ENCODE results near the gene VPS4A. TPM values are rescaled to one million over a fixed set of nuclear protein-coding genes. Genes with fewer than 3 reads are reported as not detected.

The VPS4A gene
- total RNA-seq, 4 donors from 2014 or later: 34.2 to 41.1 (median 36.6) TPM

DNA sequence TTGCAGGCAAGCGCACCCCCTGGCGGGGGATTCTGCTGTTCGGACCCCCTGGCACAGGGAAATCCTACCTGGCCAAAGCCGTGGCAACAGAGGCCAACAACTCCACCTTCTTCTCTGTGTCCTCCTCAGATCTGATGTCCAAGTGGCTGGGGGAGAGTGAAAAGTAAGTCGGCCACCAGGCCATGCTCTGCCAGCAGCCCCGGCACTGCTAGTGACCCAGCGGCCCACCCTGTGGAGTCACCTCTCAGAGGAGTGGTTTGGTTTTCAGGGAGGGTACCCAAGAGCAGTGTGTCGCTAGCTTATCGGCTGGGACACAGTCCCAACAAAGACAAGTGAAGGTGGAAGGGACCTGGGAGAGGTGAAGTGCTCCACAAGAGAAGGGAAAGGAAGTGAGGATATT is 8.2 kb downstream of the VPS4A start:
- Histone ChIP-seq H3K9me3 (no peaks in the 10 kb centered on the region), H3K4me3 (no peak overlapping the region), H3K27ac (no peak overlapping the region), H3K27me3 (no peaks in the 10 kb centered on the region), H3K36me3 (peaks cover 0 to 100% of the 10 kb centered on the region in 2 donors), H3K4me1 (peaks cover 0 to 18% (median 0%) of the 10 kb centered on the region in 3 donors)
- WGBS, 2 donors (ENCODE audit: low coverage in 1 of 2): 74 to 80% methylated on average over 1 to 3 of the region's 9 CpGs
- TF ChIP-seq EP300 (IDR thresholded peaks at IDR 0.05): no peak
- TF ChIP-seq POLR2AphosphoS5 (IDR thresholded peaks at IDR 0.05): no peak
- TF ChIP-seq, protein P1, sequence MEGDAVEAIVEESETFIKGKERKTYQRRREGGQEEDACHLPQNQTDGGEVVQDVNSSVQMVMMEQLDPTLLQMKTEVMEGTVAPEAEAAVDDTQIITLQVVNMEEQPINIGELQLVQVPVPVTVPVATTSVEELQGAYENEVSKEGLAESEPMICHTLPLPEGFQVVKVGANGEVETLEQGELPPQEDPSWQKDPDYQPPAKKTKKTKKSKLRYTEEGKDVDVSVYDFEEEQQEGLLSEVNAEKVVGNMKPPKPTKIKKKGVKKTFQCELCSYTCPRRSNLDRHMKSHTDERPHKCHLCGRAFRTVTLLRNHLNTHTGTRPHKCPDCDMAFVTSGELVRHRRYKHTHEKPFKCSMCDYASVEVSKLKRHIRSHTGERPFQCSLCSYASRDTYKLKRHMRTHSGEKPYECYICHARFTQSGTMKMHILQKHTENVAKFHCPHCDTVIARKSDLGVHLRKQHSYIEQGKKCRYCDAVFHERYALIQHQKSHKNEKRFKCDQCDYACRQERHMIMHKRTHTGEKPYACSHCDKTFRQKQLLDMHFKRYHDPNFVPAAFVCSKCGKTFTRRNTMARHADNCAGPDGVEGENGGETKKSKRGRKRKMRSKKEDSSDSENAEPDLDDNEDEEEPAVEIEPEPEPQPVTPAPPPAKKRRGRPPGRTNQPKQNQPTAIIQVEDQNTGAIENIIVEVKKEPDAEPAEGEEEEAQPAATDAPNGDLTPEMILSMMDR (IDR thresholded peaks at IDR 0.05): no peak
- no peak for TF ChIP-seq POLR2A (IDR thresholded peaks at IDR 0.05)
- ATAC-seq: no peak

DNA sequence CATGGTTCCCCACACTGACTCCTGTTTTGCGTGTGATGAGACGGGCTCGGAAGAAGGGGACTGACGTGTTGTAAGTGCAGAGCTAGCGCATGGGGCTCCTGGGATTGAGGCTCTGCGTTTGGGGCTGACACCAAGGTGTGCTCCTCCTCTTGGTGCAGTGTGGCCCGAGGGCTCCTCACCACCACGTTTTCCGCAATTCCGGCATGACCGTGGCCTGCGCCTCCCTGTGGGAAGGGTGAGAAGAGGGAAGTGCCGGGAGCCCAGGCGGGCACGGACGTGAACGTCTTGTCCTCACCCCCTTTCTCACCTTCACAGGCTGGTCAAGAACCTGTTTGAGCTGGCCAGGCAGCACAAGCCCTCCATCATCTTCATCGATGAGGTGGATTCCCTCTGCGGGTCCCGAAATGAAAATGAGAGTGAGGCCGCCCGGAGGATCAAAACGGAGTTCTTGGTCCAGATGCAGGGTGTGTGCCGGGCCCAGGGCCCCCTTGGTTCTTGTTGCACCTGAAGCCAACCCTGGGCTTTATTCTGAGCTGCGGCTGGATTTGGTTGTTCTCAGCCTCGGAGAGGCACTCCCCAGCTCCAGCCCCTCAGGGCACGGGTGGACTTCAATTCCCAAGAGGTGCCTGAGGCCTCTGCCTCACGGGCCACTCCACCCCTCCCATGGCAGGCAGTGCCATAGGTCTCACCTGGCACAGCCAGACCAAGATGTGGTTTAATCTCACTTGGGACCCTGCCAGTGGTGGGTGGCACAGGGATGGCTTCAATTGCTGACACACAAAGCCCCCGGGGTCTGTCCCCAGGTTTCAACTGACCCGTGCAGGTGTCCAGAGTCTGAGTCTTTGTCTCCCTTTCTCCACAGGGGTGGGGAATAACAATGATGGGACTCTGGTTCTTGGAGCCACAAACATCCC is 8.9 kb downstream of the VPS4A start:
- WGBS, 2 donors (ENCODE audit: low coverage in 1 of 2): 80 to 82% methylated on average over 6 to 12 of the region's 30 CpGs
- peaks cover 0 to 100% of the 10 kb centered on the region in 2 donors for H3K36me3 ChIP-seq
- peaks cover 0 to 18% (median 0%) of the 10 kb centered on the region in 3 donors for H3K4me1 ChIP-seq
- no peak for TF ChIP-seq POLR2AphosphoS5 (IDR thresholded peaks at IDR 0.05)
- TF ChIP-seq, protein P1 (IDR thresholded peaks at IDR 0.05): no peak
- TF ChIP-seq EP300 (IDR thresholded peaks at IDR 0.05): no peak
- TF ChIP-seq POLR2A (IDR thresholded peaks at IDR 0.05): no peak
- no peak overlapping the region for H3K4me3 ChIP-seq
- H3K27ac ChIP-seq: no peak overlapping the region
- no peaks in the 10 kb centered on the region for H3K9me3 ChIP-seq
- no peak for ATAC-seq
- no peaks in the 10 kb centered on the region for H3K27me3 ChIP-seq

DNA sequence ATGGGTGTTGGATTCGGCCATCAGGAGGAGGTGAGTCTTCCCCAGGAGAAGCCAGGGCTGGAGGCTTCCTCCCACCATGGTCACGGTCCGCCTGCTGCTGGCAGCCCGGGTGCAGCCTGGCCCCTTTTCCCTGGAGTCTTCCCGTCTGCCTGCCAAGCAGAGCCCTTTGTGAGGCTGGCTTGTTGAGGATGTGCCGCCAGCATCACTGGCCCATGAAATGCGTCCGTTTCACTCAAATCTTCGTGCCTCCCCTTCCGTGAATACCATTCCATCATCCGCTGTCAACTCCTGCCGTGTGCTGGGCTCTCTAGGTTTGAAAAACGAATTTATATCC is 9.6 kb downstream of the VPS4A start:
- Histone ChIP-seq H3K27ac (no peak overlapping the region), H3K4me1 (peaks cover 0 to 15% (median 0%) of the 10 kb centered on the region in 3 donors), H3K4me3 (no peak overlapping the region), H3K9me3 (no peaks in the 10 kb centered on the region), H3K36me3 (peaks cover 0 to 100% of the 10 kb centered on the region in 2 donors), H3K27me3 (no peaks in the 10 kb centered on the region)
- no peak for ATAC-seq
- 80% methylated on average over 7 of the region's 13 CpGs; no CpG with 5 or more reads in 1 of the 2 donors for whole genome bisulfite sequencing, 2 donors (ENCODE audit: low coverage in 1 of 2)
- TF ChIP-seq POLR2AphosphoS5 (IDR thresholded peaks at IDR 0.05) (no peak), EP300 (IDR thresholded peaks at IDR 0.05) (no peak), POLR2A (IDR thresholded peaks at IDR 0.05) (no peak)
- TF ChIP-seq, protein P1 (IDR thresholded peaks at IDR 0.05): no peak

DNA sequence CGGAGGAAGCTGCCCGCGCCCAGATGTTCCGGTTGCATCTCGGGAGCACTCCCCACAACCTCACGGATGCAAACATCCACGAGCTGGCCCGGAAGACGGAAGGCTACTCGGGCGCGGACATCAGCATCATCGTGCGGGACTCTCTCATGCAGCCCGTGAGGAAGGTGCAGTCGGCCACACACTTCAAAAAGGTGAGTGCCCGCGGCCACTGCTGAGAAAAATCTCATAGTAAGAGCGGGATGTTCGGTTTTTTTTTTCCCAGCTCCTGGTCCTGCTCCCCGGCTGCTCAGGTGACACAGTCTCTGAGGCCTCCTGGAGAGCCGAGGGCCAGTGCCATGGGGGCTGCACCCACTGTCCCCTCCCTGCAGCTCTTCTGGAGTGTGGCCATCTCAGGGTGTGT is 9.9 kb downstream of the VPS4A start:
- Histone ChIP-seq H3K36me3 (peaks cover 0 to 100% of the 10 kb centered on the region in 2 donors), H3K27ac (no peak overlapping the region), H3K27me3 (no peaks in the 10 kb centered on the region), H3K9me3 (no peaks in the 10 kb centered on the region), H3K4me3 (no peak overlapping the region), H3K4me1 (peaks cover 0 to 18% (median 0%) of the 10 kb centered on the region in 3 donors)
- ATAC-seq: no peak
- TF ChIP-seq POLR2A (IDR thresholded peaks at IDR 0.05): no peak
- WGBS, 2 donors (ENCODE audit: low coverage in 1 of 2): 89% methylated on average over 17 of the region's 22 CpGs; no CpG with 5 or more reads in 1 of the 2 donors

DNA sequence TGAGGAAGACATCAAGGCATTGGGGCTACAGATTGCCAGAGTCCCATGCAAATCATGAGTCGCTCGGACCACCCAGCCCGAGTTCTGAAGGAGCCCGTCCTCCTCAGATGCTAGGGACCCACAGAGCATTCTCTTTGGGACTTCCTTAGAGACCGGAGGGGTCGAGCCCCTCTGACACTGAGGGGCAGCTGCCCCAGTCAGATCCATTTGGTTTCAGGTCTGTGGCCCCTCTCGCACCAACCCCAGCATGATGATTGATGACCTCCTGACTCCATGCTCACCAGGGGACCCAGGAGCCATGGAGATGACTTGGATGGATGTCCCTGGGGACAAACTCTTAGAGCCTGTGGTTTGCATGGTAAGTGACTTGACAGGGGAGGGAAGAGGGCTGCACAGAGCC is 11.2 kb downstream of the VPS4A start:
- H3K27me3 ChIP-seq: no peaks in the 10 kb centered on the region
- H3K27ac ChIP-seq: no peak overlapping the region
- no peak for ATAC-seq
- H3K36me3 ChIP-seq: peaks cover 0 to 100% of the 10 kb centered on the region in 2 donors
- no peaks in the 10 kb centered on the region for H3K9me3 ChIP-seq
- peaks cover 0 to 31% (median 2%) of the 10 kb centered on the region in 3 donors for H3K4me1 ChIP-seq
- no peak overlapping the region for H3K4me3 ChIP-seq
- 77 to 81% methylated on average over 3 to 4 of the region's 7 CpGs for WGBS, 2 donors (ENCODE audit: low coverage in 1 of 2)
- no peak for TF ChIP-seq POLR2A (IDR thresholded peaks at IDR 0.05)
- TF ChIP-seq POLR2AphosphoS5 (IDR thresholded peaks at IDR 0.05): no peak
- TF ChIP-seq EP300 (IDR thresholded peaks at IDR 0.05): no peak
- TF ChIP-seq, protein P1 (IDR thresholded peaks at IDR 0.05): no peak
